ENCODE results near the gene PDZK1.
"Not testable (repeated sequence)": the region's sequence is repeated elsewhere in the genome, so short reads cannot be mapped to it uniquely, and the experiment has no call there.

PDZK1 gene

DNA sequence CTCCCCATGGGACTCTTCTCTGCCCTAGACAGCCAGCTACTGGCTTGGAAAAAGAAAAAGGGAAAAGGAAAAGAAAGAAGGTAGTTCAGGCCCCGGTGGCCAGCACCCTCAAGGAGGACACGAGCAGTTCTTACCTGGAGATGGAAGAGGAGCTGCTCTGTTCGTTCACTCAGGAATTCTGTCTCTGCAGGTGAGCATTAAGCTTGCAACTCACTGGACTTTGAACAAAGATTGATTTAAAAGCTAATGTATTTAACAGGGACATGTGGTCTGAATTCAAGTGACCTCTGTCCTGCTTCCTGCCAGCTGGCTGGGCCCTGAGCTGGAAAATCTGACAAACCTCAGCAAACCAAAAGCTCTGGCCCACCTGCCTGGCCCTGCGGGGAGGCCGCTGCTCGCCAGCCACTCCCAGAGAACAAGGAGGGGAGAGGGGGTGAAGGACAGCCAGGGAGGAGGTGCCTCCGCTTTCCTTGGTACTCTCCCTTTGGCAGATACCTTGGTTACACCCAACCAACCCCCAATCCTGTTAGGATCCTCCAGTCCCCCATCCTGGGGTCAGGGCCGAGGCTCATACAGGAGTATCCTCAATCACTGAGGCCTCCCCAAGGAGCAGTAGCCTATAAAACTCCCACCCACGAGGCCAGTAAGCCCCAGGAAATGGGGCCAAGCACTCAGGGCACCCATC is at the start of gene PDZK1:
Gene PDZK1 (minus strand): TSS at position 186 of the 685 bp plus-strand sequence. CDS start 19,347 bp downstream, outside the sequence.
- DNase-seq, result no peak

DNA sequence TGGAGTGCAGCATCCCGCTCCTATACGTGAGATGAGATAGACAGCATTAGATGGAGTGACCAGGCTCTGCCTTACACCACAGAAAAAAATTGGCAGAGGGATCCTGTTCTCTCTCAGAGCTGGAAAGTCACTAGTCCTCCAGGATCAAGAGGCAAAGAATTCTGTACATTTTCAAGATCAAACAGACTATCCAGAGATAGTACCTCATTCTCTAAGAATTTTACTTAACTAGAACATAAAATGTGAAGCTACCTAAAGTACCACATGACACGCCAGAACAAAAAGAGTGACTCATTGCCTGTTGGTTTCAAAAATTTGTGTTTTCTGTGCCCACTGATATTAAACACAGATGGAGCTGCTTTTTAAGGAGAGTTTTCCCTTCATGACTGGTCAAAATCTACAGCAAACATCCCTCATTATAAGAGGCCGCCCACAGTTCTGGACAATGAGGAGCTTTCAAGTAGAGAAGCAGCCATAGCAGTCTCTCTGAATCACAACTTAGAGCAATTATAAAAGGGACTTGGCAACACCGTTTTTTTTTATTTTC is 44.4 kb upstream of the PDZK1 start:
- DNase-seq, result no peak

DNA sequence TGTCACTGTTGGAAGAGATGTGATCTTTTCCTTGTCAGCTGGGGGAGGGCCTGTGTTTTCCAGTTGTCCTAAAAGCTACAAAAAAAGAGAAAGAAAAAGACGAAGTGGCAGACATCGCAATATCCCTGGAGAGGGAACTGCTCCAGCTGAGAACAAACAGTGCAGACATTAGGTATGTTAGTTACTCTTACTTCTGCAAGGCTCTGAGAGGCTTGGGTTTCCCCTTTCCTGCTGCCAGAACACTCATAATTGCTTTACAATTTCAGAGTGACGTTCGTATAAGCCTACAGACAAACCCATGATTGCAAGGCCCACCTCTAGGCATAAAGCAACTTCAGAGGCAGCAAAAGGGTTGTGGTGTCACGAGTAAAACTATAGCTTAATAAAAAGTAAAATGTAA is 43.3 kb upstream of the PDZK1 start:
- no peak for DNase-seq

DNA sequence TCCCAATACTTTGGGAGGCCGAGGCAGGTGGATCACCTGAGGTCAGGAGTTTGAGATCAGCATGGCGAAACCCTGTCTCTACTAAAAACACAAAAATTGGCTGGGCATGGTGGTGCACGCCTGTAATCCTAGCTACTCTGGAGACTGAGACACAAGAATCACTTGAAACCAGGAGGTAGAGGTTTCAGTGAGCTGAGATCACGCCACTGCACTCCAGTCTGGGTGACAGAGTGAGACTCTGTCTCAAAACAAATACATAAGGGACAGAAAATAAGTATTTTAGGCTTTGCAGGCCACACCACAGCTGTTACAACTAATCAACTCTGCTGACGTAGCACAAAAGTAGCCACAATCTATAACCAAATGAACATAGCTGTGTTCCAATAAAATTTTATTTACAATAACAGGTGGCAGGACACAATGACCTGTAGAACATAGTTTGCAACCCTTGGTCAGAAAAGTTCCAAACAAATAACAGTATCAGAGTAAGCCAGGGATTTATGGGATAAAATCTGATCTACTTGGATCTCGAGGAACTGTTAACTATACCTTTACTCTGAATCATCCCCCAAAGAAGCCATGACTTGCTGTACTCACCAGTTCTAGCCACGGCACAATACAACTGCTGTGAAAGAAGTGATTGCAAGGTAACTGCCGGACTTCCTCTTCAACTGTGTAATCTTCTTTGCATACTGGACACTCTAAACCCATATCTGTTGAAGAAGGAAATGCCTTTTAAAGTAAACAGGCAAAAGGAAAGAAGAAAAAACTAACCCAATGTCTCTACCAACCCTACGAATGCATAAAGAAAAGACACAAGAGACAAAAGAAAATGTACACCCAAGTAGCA is 40.5 kb upstream of the PDZK1 start:
- DNase-seq, result no peak

DNA sequence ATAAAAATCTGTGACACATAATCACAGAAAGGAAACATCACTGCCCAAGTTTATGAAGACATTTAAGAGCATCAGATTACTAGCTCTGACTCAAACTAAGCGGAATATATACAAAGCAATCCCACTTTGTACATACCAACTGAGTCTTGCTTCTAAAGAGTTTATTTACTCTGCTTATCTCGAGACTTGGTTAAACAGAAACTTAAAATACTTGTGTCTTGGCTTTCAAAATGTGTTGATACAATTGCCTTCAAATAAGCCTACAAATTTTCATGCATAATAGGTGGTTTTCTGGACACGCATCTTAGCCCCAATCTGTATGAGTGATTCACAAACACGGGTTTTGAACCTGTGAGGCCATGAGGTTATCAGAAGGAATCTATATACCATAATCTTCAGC is 33.1 kb upstream of the PDZK1 start:
- DNase-seq, result no peak

DNA sequence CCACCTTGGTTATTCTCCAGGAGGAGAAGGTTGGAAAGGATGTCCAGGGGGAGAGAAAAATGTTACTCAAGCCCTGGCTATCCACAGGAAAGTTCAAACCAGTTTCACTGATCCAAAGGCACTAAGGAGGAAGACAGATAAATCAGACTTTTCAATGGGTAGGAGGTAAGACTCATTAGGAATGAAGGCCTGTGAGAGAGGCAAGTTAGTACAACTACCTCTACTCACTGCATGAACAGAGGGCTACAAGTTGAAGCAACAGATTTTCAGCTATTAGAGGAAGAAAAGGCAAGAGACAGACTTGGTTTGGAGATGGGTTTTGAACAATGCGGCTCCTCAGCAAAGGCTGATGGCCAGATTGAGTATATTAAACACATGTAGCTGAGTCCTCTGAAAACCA is 29.0 kb upstream of the PDZK1 start:
- DNase-seq, result no peak

DNA sequence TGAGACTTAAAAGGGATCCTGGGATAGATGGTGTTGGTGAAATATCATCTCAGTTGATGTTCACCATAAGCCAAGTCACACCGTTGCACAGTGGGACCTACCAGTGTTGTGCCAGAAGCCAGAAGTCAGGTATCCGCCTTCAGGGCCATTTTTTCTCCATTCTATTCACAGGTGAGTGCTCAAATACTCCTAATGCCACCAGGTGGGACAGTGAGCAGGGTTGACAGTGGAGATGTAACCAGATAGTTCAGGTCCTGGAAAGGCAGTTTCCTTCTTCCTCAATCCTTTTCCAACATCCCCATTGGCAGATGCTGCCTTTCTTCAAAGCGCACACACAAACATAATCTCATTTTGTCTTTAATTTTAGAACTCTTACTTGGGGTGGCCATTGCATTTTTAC is 23.7 kb upstream of the PDZK1 start:
- no peak for DNase-seq

DNA sequence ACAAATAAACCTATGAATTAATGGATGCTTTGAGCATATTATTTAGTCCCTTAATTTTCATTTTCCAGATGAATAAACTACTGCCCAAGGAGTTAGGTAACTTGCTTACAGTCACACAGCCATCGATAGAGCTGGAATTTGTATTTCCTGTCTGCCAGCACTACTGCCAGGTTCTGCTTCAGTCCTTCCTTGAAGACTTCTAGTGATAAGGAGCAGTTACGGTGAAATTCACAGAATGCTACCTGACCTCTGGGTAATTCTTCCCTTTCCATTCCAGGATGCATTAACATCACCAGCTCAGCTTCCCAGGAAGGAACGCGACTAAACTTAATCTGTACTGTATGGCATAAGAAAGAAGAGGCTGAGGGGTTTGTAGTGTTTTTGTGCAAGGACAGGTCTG is 23.3 kb upstream of the PDZK1 start:
- DNase-seq, result no peak

DNA sequence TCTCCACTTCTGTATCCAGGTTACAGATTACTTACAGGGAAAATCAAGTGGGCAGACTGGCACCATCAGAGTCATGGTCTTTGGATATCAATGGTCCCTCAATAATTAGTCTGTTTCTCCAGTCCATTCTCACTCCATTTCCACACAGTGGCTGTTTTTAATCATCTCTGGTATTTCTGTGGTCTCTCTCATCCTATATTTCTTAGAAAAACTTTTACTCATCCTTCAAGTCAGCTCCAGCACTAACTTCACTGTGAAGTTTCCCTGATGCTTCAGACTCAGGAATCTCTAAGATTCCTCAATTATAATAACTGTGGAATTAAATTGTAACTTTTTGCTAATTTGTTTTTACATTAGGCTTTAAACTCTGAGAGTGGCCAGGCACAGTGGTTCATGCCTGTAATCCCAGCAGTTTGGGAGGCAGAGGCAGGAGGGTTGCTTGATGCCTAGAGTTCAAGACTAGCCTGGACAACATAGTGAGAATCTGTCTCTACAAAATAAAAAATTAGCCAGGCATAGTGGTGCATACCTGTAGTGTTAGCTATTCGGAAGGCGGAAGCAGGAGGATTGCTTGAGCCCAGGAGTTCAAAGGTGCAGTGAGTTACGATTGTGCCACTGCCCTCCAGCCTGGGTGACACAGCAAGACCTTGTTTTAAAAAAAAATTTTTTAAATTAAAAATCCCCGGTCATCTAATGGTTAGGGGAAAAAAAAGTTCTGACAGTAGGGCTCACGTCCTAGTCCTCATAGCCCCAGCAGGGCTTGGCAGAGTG is 22.7 kb upstream of the PDZK1 start:
- DNase-seq, result no peak

DNA sequence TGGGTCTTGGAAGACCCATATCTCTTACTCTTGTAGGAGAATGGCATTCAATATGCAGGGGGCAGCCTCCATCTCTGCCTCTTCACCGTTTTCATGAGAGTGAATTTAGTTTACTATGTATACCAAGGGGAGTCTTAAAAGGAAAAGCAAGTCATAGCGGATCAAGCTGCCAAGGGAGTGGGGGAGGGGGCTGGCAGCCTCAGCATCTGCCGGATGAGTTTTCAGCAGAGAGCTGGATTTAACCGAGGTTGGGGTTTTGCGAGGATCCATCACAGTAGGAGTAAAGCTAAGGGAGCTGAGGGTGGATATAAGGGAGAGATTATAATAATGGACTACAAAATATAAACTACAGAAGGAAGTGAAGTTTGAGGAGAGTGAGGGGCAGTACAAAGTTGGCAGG is 22.0 kb upstream of the PDZK1 start:
- DNase-seq, result no peak

DNA sequence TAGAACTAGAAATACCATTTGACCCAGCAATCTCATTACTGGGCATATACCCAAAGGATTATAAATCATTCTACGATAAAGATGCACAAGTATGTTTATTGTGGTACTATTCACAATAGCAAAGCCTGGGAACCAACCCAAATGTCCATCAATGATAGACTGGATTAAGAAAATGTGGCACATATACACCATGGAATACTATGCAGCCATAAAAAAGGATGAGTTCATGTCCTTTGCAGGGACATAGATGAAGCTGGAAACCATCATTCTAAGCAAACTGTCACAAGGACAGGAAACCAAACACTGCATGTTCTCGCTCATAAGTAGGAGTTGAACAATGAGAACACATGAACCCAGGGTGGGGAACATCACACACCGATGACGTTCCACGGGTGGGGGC is 19.0 kb upstream of the PDZK1 start:
- not testable (repeated sequence) for DNase-seq

DNA sequence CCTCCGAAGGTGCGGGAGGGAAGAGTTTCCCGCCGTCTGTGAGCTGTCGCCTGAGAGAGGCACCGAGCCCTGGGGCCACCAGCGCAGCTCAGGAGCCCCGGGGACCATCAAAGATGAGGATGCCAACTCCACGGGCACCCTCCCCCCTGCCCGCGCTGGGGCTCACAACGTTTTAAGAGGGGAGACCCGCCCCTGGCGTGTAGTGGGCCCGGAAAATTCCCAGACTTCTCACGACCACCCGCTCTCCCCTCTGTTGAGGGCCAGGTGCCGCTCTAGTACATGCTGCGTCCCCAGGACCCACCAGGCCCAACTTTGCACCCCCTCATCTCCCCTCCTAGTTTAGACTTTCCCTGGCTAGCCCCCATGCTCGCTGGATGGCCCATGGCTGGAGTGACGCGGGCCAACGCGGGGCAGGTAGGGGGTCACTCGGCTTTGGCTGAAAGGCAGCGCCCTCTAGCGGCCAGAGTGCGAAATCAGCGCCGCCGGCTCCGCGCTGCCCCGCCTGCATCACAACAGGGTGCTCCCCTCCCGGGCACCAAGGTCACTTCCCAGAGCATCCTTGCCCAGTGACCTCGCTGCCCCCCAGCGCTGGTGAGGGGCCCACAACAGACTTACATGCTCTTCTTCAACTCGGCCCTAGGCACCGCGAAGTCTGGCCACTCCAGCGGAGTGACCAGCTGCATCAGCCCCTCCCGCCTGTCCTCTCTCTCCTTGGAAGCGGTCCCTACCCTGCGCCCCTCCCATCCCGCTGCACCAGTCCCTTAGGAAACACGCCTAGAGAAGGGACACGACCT is 13.9 kb upstream of the PDZK1 start:
- DNase-seq, result peak; percentile 23

DNA sequence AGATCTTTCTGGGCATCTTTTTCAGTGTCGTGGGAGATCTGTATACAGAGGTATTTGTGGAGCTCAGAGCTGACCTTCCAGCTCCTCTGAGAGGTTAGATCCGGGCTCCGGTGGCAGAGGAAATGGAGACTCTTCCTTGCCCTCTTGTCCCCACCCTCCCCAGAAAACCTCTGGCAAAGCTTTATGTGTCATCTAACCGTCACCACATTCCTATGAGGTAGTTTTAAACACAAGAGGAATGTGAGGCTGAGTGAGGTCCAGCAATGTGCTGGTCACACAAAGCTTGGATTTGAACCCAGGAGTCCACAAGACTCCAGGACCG is 13.3 kb upstream of the PDZK1 start:
- no peak for DNase-seq

DNA sequence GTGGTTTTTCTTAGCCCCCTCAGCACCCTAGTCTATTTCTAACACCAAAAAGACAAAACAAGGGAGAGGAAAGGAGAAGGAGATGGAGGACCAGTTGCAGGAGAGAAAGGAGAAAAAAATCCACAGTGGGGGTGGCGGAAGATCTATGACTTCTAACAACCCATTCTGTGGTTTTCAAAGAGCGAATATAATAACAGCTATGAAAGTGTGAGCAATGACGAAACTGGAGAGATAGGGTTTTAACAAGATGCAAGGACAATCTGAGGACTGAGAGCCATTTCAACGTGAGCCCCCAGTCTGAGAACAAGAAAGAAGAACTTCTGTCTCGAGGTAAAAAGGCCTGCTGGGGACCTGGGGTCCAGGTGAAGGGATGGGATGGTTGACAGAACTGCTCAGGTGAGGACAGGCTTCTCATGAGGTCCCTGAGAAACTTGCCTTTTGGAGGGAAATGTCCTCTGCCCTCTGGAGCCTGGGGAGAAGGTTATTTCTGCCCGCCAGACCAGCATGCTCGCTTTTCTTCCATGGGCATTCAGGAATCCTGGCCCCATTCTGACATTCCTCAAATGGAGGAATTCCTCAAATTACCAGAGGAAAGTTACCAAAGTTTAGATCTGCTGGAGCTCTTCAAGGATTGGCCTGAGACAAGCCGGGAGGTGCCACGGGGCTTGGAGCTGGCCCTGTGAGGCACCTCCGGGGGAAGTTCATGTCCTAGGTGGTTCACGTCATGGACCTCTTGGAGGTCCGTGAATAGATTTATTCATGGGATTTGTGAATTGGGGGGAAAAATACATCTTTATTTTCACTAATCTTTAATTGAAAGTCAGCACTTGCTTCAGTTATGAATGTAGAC is 12.3 kb upstream of the PDZK1 start, which contains the start of gene CD160:
Gene CD160 (plus strand): TSS at position 270 of the 850 bp plus-strand sequence. CDS start 8,829 bp downstream, outside the sequence.
- DNase-seq, result no peak

DNA sequence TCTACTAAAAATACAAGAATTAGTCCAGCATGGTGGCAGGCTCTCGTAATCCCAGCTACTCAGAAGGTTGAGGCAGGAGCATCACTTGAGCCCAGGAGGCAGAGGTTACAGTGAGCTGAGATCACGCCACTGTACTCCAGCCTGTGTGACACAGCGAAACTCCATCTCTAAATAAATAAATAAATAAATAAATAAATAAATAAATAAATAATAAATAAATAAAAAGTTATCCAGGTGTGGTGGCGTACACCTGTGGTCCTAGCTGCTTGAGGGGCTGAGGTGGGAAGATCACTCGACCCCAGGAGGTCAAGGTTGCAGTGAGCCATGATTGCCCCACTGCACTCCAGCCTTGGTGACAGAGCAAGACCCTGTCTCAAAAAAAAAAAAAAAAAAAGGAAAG is 11.3 kb upstream of the PDZK1 start:
- DNase-seq, result not testable (repeated sequence)

DNA sequence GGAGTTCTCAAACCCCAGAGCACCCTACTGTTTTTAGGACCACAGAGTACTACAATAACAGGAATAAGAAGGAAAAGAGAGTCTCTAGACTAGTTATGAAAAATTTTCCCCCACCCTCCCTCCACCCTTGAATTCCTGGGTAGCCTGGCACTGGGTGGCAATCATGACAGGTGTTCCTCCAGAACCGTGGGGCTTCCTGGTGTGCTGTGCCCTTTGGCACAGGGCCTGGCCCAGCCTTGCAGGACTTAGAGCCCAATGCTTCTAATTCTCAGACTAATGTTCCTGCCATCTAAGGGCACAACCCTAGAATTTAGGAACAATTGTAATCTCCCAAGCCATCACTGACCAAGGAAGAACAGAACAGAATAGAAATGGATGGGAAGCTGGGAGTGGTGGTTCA is 10.7 kb upstream of the PDZK1 start:
- no peak for DNase-seq

DNA sequence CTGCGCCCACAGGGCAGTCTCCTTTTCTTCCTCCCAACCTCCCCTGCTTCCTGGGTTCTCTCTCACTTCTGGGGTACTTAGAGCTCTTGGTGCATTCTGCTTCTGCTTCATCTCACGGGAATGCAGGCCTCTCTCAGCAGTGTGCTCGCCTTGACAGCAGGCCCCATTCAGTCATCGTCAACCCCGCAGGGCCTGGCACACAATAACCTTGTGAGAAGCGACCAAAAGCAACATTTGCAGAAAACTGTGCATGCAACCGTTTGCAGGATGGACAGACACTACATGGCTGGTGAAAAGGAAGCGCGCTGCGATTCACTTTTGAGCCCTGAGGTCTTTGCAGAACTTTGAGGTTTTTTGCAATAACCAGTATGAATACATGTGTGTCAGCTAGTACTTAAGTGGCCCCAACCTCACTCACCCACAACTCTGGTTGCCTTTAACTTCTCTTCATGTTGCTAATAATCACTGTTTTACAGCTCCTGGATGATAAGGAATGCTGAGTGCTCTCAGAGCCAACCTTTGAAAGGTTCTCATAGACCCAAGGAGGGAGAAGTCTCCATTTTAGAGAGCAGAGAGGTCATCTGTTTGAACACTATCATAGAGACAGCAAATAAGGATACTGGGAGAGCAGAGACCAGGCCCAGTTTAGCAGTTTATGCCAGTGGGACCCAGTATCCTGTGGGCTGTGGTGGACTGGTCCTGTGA is 9.6 kb upstream of the PDZK1 start:
- DNase-seq, result no peak

DNA sequence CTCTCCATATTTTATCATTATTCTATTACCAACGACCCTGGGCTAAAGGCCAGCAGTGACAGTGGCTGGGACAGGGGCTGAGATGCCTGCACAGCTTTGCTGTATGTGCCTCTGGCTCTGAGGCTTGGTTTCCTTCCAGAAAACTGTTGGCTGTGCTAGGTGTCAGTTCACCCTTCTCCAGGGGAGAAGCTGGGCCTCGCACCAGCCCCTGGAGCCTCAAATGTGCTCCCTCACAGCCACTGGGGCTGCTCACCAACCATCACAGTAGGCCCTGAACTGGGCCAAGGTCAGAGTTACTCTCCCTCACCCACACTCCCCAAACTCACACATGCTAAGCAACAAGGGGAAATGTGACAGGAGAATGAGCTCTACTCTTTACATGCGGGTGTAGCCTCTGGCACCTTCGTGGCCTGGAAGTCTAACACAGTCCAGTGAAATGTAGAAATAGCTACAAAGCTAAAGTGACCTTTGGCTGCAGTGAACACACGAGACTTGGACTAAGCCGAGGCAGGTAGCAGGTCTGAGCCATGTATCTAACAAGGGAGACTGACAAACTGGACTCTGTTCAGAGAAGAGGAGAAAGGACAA is 7.5 kb upstream of the PDZK1 start:
- no peak for DNase-seq

DNA sequence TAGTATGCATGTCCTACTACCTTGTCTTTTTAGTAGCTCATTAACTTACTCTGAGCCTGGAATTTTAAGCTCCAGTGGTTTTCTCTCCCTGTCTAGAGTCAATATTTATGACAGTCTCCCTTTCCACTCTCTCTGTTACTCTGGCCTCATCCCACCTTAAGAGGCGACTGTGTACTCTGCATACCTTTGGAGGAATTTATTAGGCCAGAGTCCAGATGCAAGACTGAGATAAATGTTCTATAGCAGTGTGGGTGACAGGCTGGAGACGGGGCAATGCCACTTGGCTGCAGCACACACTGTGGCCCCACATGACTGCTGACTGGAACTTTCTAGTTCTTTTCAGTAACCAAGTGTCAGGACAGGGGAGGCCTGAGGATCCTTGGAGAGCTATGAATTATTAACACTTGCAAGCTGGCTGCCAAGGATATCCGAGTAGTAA is 4.1 kb upstream of the PDZK1 start:
- no peak for DNase-seq

DNA sequence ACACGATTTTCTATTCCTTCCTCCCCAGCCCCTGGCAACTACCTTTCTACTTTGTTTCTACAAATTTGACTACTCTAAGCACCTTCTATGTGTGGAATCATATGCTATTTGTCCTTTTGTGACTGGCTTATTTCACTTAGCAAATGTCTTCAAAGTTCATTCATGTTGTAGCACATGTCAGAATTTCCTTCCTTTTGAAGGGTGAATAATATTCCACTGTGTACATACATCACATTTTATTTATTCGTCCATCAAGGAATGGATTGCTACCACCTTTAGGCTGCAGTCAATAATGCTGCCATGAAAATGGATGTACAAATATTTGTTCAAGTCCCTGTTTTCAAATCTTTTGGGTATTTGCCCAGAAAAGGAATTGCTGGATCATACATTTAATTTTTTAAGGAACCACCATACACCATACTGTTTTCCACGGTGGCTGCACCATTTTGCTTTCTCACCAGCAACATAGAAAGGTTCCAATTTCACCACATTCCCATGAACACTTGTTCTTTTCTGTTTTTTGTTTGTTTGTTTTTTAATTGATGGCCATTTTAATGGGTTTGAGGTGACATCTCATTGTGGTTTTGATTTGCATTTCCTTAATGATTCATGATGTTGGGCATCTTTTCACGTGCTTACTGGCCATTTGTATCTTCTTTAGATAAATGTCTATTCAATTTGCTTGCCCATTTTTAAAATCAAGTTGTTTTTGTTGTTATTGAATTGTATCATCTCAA is 3.3 kb upstream of the PDZK1 start:
- no peak for DNase-seq

Data from NCI-H1694 treated with DMSO at 0.1 percent for 48 hours (cell line).